ENCODE results near the gene ADCY2. TPM values are rescaled to one million over a fixed set of nuclear protein-coding genes. Genes with fewer than 3 reads are reported as not detected.

Gene ADCY2
- total RNA-seq, 1 experiment from 2014 or later = not detected

DNA sequence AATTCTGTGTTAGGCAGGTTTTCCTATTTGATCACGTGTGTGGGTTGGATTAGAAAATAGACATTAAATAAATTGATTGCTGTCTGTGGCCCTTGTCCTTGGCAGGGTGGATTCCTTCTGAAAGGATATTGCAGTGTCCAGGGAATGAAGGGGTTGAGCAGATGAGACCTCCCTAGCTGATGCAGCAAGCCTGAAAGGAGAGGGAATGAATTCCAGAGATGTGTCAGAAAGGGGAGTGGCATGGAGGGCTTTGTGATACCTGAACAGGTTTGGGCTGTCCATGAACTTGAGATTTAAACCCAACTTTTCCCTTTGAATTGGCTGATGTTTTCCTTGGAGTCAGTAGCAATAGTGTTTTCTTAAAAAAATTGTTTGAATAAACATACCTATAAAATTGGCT is 66.8 kb downstream of the ADCY2 start:
- CTCF ChIA-PET = no interaction called here
- Mint-ChIP-seq H3K36me3 (ENCODE audit: insufficient read depth, unreplicated experiment) (no peaks in the 10 kb centered on the region), H3K4me1 (ENCODE audit: insufficient read depth, unreplicated experiment) (no peaks in the 10 kb centered on the region), H3K4me3 (ENCODE audit: unreplicated experiment) (no peak overlapping the region), H3K27ac (ENCODE audit: low read depth, unreplicated experiment) (no peak overlapping the region), H3K9me3 (ENCODE audit: unreplicated experiment) (no peaks in the 10 kb centered on the region), H3K27me3 (ENCODE audit: insufficient read depth, unreplicated experiment) (no peaks in the 10 kb centered on the region)
- no peak for TF ChIP-seq CTCF (IDR thresholded peaks at IDR 0.05; ENCODE audit: unreplicated experiment)
- intact Hi-C loops (cut with micrococcal nuclease) = no loop called here
- no peak for DNase-seq (ENCODE audit: unreplicated experiment)
- POLR2A ChIA-PET = no interaction called here
- no TSS peak for BruUV-seq (replicated peaks)

DNA sequence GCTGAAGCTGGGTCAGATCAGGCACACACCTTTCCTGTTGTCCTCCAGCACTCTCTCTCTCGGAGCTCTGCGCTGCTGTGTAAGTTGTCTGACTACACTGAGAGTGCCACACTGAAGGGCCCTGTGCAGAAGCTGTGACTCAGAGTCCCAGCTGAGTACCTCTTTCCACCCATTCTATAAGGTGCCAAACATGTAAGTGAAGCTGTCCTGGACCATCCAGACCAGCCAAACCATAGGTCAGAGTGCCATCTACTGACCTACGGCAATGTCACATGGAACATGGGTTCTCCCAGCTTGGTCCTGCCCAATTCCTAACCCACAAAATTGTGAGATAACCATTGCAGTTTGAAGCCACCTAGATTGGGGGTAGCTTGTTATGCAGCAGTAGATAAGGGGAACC is 68.2 kb downstream of the ADCY2 start:
- POLR2A ChIA-PET = no interaction called here
- Mint-ChIP-seq H3K9me3 (ENCODE audit: unreplicated experiment) (no peaks in the 10 kb centered on the region), H3K4me3 (ENCODE audit: unreplicated experiment) (no peak overlapping the region), H3K27me3 (ENCODE audit: insufficient read depth, unreplicated experiment) (no peaks in the 10 kb centered on the region), H3K36me3 (ENCODE audit: insufficient read depth, unreplicated experiment) (no peaks in the 10 kb centered on the region), H3K4me1 (ENCODE audit: insufficient read depth, unreplicated experiment) (no peaks in the 10 kb centered on the region), H3K27ac (ENCODE audit: low read depth, unreplicated experiment) (no peak overlapping the region)
- intact Hi-C loops (cut with micrococcal nuclease) = no loop called here
- no peak for TF ChIP-seq CTCF (IDR thresholded peaks at IDR 0.05; ENCODE audit: unreplicated experiment)
- BruUV-seq (replicated peaks) = no TSS peak
- CTCF ChIA-PET = no interaction called here
- peak; percentile 5 for DNase-seq (ENCODE audit: unreplicated experiment)

DNA sequence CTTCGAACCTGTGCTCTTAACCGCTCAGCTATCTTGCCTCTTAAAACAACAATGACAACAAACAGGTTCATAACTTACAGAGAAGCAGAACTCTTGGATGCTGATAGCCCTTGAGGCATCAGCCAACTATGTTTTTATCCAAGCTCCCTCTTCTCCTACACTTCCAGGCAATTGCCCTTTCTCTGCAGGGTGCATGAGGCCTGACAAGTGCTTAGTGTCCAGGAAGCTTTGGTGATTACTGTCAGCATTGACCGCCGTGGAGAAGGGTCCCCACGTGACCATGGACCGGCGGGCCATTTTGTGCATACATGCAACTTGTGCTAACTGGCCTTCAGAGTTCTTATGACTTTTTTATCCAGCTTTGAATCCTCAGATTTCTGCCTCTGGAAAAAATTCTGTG is 71.2 kb downstream of the ADCY2 start:
- no TSS peak for BruUV-seq (replicated peaks)
- CTCF ChIA-PET = no interaction called here
- intact Hi-C loops (cut with micrococcal nuclease) = no loop called here
- POLR2A ChIA-PET = no interaction called here
- Mint-ChIP-seq H3K36me3 (ENCODE audit: insufficient read depth, unreplicated experiment) (no peaks in the 10 kb centered on the region), H3K4me3 (ENCODE audit: unreplicated experiment) (no peak overlapping the region), H3K4me1 (ENCODE audit: insufficient read depth, unreplicated experiment) (no peaks in the 10 kb centered on the region), H3K27me3 (ENCODE audit: insufficient read depth, unreplicated experiment) (no peaks in the 10 kb centered on the region), H3K9me3 (ENCODE audit: unreplicated experiment) (no peaks in the 10 kb centered on the region), H3K27ac (ENCODE audit: low read depth, unreplicated experiment) (no peak overlapping the region)
- DNase-seq (ENCODE audit: unreplicated experiment) = no peak
- no peak for TF ChIP-seq CTCF (IDR thresholded peaks at IDR 0.05; ENCODE audit: unreplicated experiment)

DNA sequence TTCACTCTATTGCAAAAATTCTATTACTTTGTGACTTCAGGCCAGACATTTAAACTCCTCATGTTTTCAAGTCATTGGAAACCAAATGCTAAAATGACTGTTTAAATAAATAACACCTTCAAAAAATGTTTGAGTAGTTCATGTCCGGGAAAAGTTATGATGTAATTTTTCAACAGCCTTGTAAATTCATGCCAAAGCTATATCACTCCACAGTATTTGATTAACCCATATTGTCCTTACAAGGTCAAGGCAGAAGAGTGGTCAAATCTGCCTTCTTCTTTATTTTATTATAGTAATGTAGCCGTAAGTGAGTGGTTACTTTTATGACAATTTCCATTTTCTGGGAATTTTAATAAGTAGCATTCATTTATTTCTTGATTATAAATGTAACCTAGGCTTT is 72.8 kb downstream of the ADCY2 start:
- Mint-ChIP-seq H3K36me3 (ENCODE audit: insufficient read depth, unreplicated experiment) (no peaks in the 10 kb centered on the region), H3K27ac (ENCODE audit: low read depth, unreplicated experiment) (no peak overlapping the region), H3K4me1 (ENCODE audit: insufficient read depth, unreplicated experiment) (no peaks in the 10 kb centered on the region), H3K9me3 (ENCODE audit: unreplicated experiment) (peaks cover 5% of the 10 kb centered on the region), H3K27me3 (ENCODE audit: insufficient read depth, unreplicated experiment) (no peaks in the 10 kb centered on the region), H3K4me3 (ENCODE audit: unreplicated experiment) (no peak overlapping the region)
- no peak for DNase-seq (ENCODE audit: unreplicated experiment)
- TF ChIP-seq CTCF (IDR thresholded peaks at IDR 0.05; ENCODE audit: unreplicated experiment) = no peak
- BruUV-seq (replicated peaks) = no TSS peak
- intact Hi-C loops (cut with micrococcal nuclease) = no loop called here
- POLR2A ChIA-PET = no interaction called here
- CTCF ChIA-PET = no interaction called here

Measured in MCF 10A (cell line).